A673 (cell line): ENCODE data around the gene INPP5A. TPM values are rescaled to one million over a fixed set of nuclear protein-coding genes. Genes with fewer than 3 reads are reported as not detected.
A peak's percentile ranks its signal among the peaks of the same experiment; 100 is the strongest.
"Not testable (repeated sequence)": the region's sequence is repeated elsewhere in the genome, so short reads cannot be mapped to it uniquely, and the experiment has no call there.

Source experiments
- BruUV-seq: library from RNA; stranded (reverse); fragments of 400-500 nt; replicated peaks from 2 replicates; lab custom pipeline; 2021; lab: Mats Ljungman, UMichigan
- CTCF ChIA-PET: fragments of 300-600 bp; sonication (Branson Sonifier 250); formaldehyde crosslinking; loops from one replicate; lab custom pipeline; 2022; ENCODE audit warnings: antibody characterized with exemption; lab: Charles Lee
- POLR2A ChIA-PET: fragments of 300-600 bp; sonication (Branson Sonifier 250); formaldehyde crosslinking; loops from one replicate; lab custom pipeline; 2022; ENCODE audit warnings: antibody characterized with exemption; ENCODE audit not compliant: low non-redundant PET; lab: Charles Lee
- DNase-seq: peaks from one replicate; pipeline ENCODE4 v3.0.0-alpha.2; 2015; ENCODE audit warnings: low spot score
- H3K27ac ChIP-seq: fragments of 200-600 bp; sonication (generic); 2 replicates; pipeline ENCODE4 v1.5.1; 2016; ENCODE audit warnings: mixed run types, low read depth, mild to moderate bottlenecking, mixed read lengths, antibody characterized with exemption, low read length; ENCODE audit not compliant: poor library complexity, severe bottlenecking
- H3K27me3 ChIP-seq: fragments of 200-600 bp; sonication (generic); replicated peaks from 2 replicates; pipeline ENCODE4 v1.6.1; 2017; ENCODE audit warnings: mixed run types, low read depth, mild to moderate bottlenecking, mixed read lengths, antibody characterized with exemption, low read length; ENCODE audit not compliant: insufficient read depth, poor library complexity
- H3K36me3 ChIP-seq: fragments of 200-600 bp; sonication (generic); 2 replicates; pipeline ENCODE4 v1.6.1; 2016; ENCODE audit warnings: mixed run types, mild to moderate bottlenecking, mixed read lengths, antibody characterized with exemption, low read length; ENCODE audit not compliant: insufficient read depth, poor library complexity, severe bottlenecking
- H3K4me1 ChIP-seq: fragments of 200-600 bp; sonication (generic); 2 replicates; pipeline ENCODE4 v1.6.1; 2017; ENCODE audit warnings: mixed run types, mild to moderate bottlenecking, mixed read lengths, antibody characterized with exemption, low read length; ENCODE audit not compliant: insufficient read depth, poor library complexity, severe bottlenecking
- H3K4me3 ChIP-seq: fragments of 200-600 bp; sonication (generic); 2 replicates; pipeline ENCODE4 v1.5.1; 2016; ENCODE audit warnings: low read depth, mixed run types, mild to moderate bottlenecking, mixed read lengths, low read length; ENCODE audit not compliant: poor library complexity, severe bottlenecking
- H3K9me3 ChIP-seq: fragments of 200-600 bp; sonication (generic); 2 replicates; pipeline ENCODE4 v1.6.1; 2016; ENCODE audit warnings: mixed run types, low read depth, mild to moderate bottlenecking, mixed read lengths, antibody characterized with exemption, low read length; ENCODE audit not compliant: poor library complexity, severe bottlenecking
- EZH2 ChIP-seq: fragments of 200-600 bp; sonication (generic); IDR thresholded peaks from 2 replicates; pipeline ENCODE4 v1.6.1; 2017; ENCODE audit warnings: borderline replicate concordance, low read depth, mild to moderate bottlenecking, mixed read lengths, antibody characterized with exemption, low read length; ENCODE audit not compliant: poor library complexity, severe bottlenecking
- intact Hi-C: fragments of 100-400 bp; cut with micrococcal nuclease; formaldehyde crosslinking; loops from one replicate; pipeline ENCODE4 v1.10.0; 2022; ENCODE audit not compliant: unreplicated experiment
- total RNA-seq: library from RNA; stranded (reverse); gene quantifications from 2 replicates; pipeline ENCODE4 v1.2.3, GENCODE V29; 2021
- TF ChIP-seq, protein P1 (sequence below): fragments of 300-800, 200-600 bp; sonication (generic); conservative IDR thresholded peaks from 2 replicates; pipeline ENCODE4 v1.5.1; 2017; ENCODE audit warnings: low read depth, mild to moderate bottlenecking, antibody characterized with exemption, low read length, moderate library complexity, mixed read lengths

The INPP5A gene
- total RNA-seq, 1 experiment from 2014 or later, result 21.8 TPM

DNA sequence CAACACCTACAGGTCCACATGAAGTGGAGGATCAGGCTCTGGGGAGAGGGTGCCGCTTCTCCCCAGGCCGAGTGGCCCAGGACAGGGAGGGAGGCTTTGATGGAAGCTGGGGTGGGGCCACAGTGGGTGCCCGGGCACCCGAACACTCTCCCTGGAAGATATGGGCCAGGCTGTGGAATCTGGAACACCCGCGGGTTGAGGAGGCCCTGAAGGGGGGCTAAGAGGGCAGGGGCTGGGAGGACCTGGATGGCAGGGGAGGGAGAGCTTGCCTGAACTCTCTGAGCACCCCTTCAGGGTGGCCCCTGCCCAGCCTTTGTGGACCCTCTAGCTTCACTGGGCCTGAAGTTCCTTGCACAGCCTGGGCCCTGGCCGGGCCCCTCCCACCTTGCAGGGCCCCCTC, 252.9 kb downstream of the INPP5A start:
- intact Hi-C loops, result loop anchor here (10.0 kb wide), 1 partner anchor 126 kb away; no protein-coding TSS in a partner anchor
- CTCF ChIA-PET, result no interaction called here
- no peak for DNase-seq
- TF ChIP-seq EZH2, result no peak
- TF ChIP-seq, protein P1, sequence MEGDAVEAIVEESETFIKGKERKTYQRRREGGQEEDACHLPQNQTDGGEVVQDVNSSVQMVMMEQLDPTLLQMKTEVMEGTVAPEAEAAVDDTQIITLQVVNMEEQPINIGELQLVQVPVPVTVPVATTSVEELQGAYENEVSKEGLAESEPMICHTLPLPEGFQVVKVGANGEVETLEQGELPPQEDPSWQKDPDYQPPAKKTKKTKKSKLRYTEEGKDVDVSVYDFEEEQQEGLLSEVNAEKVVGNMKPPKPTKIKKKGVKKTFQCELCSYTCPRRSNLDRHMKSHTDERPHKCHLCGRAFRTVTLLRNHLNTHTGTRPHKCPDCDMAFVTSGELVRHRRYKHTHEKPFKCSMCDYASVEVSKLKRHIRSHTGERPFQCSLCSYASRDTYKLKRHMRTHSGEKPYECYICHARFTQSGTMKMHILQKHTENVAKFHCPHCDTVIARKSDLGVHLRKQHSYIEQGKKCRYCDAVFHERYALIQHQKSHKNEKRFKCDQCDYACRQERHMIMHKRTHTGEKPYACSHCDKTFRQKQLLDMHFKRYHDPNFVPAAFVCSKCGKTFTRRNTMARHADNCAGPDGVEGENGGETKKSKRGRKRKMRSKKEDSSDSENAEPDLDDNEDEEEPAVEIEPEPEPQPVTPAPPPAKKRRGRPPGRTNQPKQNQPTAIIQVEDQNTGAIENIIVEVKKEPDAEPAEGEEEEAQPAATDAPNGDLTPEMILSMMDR, result no peak
- H3K27ac ChIP-seq, result no peak overlapping the region
- H3K9me3 ChIP-seq, result no peaks in the 10 kb centered on the region
- no peak overlapping the region for H3K4me3 ChIP-seq
- peaks cover 13% of the 10 kb centered on the region for H3K4me1 ChIP-seq
- H3K36me3 ChIP-seq, result no peaks in the 10 kb centered on the region
- BruUV-seq, result no TSS peak
- H3K27me3 ChIP-seq, result peaks cover 70% of the 10 kb centered on the region
- POLR2A ChIA-PET, result no interaction called here

GRCh38 chr10:132790934-132791829, 253.6 kb downstream of the INPP5A start:
- Histone ChIP-seq H3K27me3 (peaks cover 72% of the 10 kb centered on the region), H3K36me3 (no peaks in the 10 kb centered on the region), H3K27ac (no peak overlapping the region), H3K9me3 (no peaks in the 10 kb centered on the region), H3K4me3 (no peak overlapping the region), H3K4me1 (peaks cover 13% of the 10 kb centered on the region)
- DNase-seq, result peak; percentile 24
- no TSS peak for BruUV-seq
- ChIA-PET CTCF (no interaction called here), POLR2A (no interaction called here)
- intact Hi-C loops, result loop anchor here (10.0 kb wide), 1 partner anchor 126 kb away; no protein-coding TSS in a partner anchor
- TF ChIP-seq, protein P1, result no peak
- no peak for TF ChIP-seq EZH2

DNA sequence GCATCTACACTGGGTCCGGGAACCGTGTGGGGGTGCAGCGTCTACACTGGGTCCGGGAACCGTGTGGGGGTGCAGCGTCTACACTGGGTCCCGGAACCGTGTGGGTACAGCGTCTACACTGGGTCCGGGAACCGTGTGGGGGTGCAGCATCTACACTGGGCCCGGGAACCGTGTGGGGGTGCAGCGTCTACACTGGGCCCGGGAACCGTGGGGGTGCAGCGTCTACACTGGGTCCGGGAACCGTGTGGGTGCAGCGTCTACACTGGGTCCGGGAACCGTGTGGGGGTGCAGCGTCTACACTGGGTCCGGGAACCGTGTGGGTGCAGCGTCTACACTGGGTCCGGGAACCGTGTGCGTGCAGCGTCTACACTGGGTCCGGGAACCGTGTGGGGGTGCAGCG, 254.5 kb downstream of the INPP5A start:
- CTCF ChIA-PET, result not testable (repeated sequence)

More for the DNA sequence above, 254.5 kb downstream of the INPP5A start:
- peaks cover 72% of the 10 kb centered on the region for H3K27me3 ChIP-seq
- intact Hi-C loops, result loop anchor here (10.0 kb wide), 1 partner anchor 127 kb away; no protein-coding TSS in a partner anchor
- peaks cover 13% of the 10 kb centered on the region for H3K4me1 ChIP-seq
- H3K27ac ChIP-seq, DNase-seq, H3K4me3 ChIP-seq, H3K36me3 ChIP-seq, POLR2A ChIA-PET, H3K9me3 ChIP-seq, BruUV-seq: not testable (repeated sequence)
